K562 treated with DMSO at 1 percent for 4 hours (cell line): ENCODE results near the gene ANKRD10. TPM values are rescaled to one million over a fixed set of nuclear protein-coding genes. Genes with fewer than 3 reads are reported as not detected.

Experiments used
- total RNA-seq: library from RNA; unstranded; fragments of 300-600 nt; gene quantifications from 2 replicates; pipeline ENCODE4 v1.2.3, GENCODE V29; 2022; ENCODE audit not compliant: insufficient read depth

ANKRD10 gene
- total RNA-seq: 21.5 and 36.5 TPM in 2 replicates

GRCh38 chr13:110915057-110915873 lies at the start of gene ANKRD10:
ANKRD10 (minus strand) TSS chr13:110915069; CDS start chr13:110914934, 135 bp downstream.

Other genes with a start within 250 kb of the ANKRD10 start
- gene CARS2, start 209.0 kb downstream of the ANKRD10 start, total RNA-seq: 21.5 and 27.8 TPM in 2 replicates
- gene ING1, start 201.4 kb downstream of the ANKRD10 start, total RNA-seq: 11.4 and 24.6 TPM in 2 replicates
- 21.7 and 24.0 TPM in 2 replicates for gene ARHGEF7, start 200.2 kb upstream of the ANKRD10 start, total RNA-seq